GM18858 (cell line): ENCODE results near the gene C17orf50.

ENCODE experiments used
- ATAC-seq: cut with Tn5 transposase; IDR thresholded peaks from one replicate; pipeline ENCODE4 v1.9.1; 2021; ENCODE audit not compliant: unreplicated experiment

C17orf50 gene

DNA sequence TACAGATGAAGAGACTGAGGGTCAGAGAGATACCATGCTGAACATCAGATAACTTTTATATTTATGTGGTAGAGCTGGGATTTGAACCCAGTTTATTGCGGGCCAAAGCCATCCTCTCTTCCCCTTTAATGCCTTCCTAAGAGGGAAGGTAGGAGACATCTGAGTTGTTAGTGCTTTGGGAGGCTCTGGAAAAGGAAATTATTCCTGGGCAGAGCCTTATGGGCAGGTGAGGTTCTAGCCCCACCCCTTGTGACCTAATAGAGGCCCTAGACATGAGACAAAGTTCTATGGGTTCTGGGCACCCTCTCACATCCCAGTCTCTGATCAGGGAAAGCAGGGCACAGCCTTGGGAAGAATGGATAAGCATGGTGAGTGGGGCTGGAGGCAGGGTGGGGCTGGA is at the start of gene C17orf50:
TSS of gene C17orf50 (plus strand) at position 301 of the 400 bp plus-strand sequence. CDS start at position 356, 55 bp downstream.
- no peak for ATAC-seq

DNA sequence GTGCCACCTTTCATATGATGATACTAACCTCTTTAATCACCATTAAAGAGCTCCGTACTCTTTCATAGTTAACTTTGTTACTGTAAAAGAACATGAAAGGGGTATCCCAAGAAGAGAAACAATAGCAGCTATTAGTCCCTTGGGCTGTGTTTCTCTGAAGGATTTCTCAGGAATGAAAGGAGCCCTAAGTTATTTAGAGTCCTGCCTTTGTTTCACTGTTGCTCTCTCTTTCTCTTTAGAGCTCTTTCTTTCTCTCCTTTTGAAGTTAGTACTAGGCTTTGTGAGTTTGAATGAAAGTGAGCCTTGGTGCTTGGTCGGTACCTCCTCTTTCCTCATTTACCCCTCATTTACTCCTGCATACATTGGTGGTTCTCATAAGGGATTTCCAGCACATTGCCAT is 49.7 kb upstream of the C17orf50 start:
- no peak for ATAC-seq

DNA sequence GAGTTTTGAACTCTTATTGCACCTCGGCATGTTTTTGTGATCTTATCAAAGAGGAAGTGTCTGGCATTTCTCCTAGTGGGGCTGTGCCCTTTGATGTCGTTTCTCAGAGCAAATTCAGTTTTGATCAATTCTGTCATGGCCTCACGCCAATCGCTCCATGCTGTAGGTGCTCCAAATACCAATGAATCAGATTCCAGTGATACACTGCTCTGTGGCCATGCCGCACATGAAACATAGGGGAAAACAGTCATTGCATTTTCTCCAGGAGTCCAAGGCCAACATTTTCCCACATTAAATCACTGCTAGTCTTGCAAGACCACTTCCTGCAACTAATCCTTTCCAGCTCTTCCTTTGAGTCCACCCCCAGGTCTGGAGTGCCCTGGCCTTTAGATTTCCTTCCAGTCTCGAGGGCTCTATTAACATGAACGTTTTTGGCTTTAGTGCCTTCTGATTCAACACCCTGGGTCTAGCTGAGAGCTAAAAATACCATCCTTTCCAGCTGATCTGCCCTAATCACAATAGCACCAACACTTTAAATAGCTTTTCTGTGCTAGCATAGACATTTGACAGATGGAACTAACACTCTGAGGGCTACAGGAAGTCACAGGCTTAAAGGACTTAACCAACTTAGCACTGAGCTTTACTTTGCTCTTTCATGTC is 47.5 kb upstream of the C17orf50 start:
- ATAC-seq: no peak

DNA sequence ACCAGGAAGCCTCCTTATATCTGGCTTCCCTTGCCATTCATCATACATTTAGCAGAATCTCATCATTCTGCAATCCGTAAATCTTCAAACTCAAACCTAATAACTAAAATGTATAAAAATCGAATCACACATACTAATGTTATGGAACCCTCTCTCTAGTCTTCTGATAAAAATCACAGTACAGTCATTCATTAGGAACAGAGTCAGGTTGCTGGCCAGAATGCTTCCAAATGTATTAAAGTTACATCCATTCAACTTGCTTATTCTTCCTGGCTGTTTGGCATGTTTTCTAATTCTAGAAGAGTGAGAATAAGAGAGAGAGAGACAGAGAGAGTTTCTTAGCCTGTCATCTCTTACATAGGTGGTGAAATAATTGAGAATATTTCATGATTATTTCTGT is 45.7 kb upstream of the C17orf50 start:
- ATAC-seq: no peak

DNA sequence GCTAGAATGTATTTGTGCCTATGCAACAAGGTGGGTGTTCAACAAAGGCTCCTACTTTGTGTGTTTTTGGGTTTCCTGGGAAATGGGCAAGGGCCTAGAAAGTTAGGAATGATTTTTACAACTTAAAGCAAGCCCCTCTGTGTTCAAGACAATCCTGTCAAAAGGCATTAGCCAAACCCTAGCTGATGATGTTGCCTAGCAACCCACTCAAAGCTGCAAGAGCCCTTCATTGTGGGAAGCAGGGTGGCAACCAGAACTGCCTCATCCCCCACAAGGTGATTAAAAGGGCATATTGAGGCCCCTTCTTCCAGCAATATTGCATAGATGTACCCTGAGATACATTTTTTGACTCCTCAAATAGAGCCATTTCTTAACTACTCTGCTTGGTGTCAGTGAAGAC is 45.3 kb upstream of the C17orf50 start:
- no peak for ATAC-seq

DNA sequence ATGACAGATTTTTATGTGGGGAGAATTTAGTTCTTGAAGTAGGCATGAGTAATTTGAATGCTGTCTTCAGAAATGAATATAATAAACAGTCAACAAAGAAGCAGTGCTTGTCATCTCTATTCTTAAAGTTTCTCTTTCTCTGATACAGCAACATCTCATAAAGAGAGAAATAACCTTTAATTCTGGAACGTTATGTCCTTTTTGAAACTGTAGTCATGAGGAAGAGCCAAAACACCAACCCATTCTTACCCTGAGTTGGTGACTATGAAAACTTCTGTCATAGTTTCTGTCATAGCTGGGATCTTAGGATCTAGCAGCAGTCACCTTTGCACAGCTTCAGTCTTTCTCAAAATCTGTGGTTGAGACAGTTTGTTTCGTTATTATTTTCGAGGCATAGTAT is 44.5 kb upstream of the C17orf50 start:
- no peak for ATAC-seq

DNA sequence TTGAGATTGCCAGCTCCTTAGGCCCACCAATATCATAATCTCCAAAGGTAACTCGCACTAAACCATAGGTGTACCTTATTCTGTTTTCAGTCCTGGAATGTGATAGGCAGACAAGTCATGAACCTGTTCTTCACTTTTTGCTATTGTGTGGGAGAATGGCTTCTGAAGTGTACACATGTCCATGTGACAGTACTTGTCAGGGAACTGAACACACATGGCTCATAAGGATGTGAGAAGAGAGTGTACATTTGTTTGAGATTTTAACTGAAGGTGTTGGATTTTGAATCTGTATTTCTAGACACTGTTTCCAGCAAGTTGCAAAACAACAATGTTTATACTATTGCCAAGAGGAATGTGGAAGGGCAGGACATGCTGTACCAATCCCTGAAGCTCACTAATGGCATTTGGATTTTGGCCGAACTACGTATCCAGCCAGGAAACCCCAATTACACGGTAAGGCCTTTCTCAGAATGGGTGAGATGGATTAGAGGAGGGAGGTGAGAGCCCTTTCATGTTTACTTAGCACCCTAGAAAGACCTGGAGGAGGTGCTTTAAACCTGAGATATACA is 43.7 kb upstream of the C17orf50 start:
- ATAC-seq: no peak

DNA sequence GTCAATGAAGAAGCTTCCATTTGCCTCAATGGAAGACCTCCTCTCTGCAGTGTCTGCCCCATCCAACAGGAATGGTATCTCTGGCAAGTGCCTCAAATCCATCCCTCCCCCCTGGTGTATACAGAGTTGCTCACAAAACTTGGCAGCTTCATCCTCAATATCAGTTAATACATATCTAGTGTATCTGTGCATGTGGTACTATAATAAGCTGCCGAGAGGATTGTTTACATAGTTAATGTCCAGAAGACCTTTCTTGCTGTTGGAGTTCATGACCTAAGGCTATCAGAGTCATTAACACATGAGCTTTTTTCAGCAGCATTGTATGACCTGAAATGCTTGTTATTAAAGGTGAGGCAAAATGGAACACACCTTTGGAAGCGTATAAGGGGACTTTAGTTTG is 43.2 kb upstream of the C17orf50 start:
- ATAC-seq: no peak

DNA sequence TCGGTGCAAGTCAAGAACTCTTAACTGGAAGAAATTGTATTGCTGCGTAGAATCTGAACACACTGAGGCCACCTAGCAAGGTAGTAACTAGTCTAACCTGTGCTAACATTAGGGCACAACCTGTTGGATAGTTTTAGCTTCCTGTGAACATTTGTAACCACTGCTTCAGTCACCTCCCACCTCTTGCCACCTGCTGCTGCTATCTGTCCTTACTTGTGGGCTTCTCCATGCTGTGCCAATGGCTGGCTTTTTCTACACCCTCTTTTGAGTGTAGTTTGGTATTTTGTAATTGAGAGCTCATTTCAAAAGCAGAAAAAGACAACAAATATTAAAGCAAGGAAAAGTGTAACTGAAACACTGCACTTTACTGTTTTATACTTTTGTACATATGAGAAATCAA is 37.0 kb upstream of the C17orf50 start:
- no peak for ATAC-seq

DNA sequence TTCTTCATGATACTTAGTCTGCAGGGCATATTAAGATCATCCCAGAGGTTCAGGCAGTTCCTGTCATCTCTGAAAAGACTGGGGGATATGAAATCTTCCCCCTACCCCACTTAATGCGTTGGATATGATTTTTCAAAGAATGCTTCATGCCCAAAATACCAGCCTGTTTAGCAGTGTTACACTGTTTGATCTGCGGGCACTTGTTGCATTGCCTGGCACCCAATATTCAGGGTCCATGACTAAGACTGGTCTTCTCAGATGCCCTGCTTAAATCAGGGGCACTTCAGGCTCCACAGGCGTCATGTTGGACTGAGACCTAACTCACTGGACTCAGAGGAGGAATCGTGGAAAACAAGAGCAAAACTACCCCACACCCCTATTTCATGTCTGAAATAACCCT is 35.6 kb upstream of the C17orf50 start:
- no peak for ATAC-seq

DNA sequence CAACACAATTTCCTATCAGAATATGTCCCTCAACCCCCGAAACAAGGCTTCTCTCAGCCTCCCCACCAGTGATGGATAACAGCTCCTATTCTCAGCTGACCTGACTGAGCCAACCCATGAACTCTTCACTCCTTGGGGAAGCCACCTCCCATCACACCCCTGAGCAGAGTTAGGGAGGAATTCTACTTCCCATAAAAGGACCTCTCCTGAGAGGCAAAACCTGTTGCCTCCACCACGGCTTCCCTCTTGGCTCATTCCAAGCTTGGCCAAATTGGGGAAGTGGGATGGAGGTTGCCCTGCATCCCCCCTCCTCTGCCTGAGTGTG is 34.9 kb upstream of the C17orf50 start:
- ATAC-seq: no peak

DNA sequence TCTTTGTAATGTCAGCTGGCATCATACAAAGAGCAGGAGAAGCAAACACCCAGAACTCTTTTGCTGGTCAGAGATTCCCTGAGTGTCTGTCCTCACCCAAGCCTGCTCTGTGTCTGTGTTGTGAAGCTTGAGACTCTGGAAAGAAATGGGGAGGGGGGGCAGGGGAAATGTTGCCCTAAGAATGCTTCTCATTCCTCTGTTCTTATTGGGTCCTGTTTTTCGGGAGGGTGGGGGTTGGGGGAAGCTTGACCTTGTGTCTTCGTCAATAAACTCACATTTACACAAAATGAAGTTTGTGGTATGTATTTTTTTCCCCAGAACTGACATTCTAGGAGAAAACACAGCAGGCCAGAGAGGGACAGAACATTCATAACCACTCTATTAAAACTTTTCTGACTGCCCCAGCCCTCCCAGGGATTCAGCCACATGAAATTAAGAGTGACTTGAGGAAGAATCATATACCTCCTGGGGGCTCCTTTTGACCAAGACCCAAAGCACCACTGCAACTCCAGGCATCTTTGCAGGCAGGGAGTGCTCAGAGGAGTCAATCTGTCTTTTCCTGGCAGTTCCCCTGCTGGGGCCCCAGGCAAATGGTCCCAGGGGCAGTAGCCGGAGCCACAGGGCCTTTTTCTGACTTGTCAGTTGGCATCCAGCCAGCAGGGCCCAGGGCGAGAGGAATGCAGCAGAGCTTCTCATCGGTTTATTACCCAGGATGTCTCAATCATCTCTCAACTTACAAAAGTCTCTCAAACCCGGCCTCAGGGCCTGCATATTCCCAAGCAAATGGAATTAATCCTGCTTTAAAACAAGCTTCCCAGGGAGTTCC is 34.3 kb upstream of the C17orf50 start:
- ATAC-seq: no peak

DNA sequence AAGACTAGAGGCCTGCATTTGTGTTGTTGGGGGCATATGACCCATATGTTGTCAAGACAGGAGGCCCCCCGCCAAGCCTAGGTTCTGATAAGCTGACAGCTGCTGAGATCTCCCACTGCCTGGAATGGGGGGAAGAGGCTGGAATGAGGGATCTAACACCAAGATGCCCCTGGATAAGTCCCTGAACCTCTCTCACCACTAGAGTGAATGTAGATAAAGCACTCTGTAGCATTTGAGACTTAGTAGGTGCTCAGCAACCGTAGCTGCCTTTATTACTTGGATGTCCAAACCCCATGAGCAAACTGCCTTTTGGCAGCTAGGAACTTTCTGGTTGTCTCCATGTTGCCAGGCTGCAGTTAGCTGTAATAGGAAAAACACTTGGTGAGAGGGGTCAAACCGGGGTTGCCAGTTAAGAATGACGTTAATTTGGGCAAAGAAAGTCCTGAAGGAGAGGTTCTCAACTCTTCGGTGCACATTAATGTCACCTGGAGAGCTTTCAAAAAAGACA is 33.7 kb upstream of the C17orf50 start:
- ATAC-seq: no peak

DNA sequence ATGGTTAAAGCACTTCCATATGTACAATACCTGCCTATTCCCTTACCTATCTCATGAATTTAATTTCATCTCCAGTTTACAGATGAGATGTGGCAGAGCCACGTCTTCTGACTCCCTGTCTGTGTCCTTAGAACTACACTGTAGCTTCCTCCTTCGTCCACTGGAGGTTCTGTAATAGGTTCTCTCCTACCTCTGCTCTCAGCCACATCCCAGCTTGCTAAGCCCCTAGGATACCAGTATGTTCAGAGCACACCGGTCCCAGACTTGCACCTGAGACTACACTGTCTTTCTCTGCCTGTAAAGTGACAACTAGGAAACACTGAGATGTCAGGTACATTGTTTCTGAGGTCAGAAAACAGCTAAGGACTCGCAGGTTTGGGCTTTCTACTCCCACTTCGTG is 33.1 kb upstream of the C17orf50 start:
- no peak for ATAC-seq

DNA sequence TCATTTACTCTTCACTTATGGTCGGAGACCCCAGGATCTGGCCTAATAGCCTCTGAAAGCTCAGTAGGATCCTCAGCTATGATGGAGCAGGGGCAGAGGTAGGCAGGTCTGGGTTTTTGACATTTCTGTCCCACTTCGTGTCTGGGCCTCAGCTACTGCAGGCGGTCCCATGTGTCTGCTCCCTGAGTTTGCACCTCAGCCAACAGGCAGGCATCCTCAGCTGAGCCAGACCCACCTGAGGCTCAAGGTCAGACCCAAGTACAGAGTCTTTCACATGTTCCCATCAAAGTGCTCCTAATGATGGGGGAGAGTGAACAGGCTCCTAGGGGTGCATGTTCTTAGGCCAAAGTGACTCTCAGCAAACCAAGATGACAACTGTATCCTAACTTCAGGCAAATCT is 32.1 kb upstream of the C17orf50 start:
- ATAC-seq: no peak

DNA sequence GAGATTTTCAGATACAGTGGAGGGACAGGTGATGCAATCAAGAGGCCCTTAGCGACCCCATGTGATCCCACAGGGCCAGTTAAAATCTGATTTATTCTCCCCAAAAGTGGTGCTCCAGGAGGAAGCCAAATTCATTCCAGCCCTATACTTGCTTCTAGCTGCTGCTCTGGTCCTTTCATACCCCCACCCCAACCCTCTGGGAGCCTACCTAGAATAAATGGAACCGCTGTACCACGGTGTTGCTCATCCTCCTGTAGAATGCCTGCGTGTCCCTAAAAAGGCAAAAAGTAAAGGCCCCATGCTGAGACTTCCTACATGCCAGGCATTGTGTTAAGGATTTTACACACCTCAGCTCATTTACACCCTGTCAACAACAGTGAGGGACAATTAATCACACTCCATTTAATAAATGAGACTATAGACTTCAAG is 31.3 kb upstream of the C17orf50 start:
- ATAC-seq: no peak

DNA sequence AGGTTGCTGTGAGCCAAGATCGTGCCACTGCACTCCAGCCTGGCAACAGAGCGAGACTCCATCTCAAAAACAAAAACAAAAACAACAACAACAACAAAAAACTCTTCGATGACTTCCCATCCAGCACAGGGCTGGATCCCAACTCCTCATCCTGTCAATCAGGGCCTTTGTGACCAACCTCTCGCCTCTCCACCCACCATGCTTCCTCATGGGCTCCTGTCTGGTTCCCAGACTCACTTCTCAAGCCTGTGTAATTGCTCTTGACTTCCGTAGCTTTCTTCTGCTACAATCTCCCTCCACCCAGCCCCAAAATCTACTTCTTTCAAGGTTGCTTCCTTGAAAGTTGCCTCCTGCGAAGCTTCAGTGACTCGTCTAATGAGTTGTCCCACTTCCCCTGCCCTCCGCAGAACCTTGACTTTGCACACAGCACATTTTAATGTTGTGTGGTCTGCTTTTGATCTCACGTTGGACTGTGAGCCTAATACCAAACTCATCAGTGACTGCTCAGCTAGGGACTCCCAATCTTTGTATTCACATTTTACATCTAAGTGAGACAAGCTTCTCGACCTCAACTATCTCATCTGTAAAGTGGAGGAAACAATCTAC is 30.2 kb upstream of the C17orf50 start:
- ATAC-seq: no peak

DNA sequence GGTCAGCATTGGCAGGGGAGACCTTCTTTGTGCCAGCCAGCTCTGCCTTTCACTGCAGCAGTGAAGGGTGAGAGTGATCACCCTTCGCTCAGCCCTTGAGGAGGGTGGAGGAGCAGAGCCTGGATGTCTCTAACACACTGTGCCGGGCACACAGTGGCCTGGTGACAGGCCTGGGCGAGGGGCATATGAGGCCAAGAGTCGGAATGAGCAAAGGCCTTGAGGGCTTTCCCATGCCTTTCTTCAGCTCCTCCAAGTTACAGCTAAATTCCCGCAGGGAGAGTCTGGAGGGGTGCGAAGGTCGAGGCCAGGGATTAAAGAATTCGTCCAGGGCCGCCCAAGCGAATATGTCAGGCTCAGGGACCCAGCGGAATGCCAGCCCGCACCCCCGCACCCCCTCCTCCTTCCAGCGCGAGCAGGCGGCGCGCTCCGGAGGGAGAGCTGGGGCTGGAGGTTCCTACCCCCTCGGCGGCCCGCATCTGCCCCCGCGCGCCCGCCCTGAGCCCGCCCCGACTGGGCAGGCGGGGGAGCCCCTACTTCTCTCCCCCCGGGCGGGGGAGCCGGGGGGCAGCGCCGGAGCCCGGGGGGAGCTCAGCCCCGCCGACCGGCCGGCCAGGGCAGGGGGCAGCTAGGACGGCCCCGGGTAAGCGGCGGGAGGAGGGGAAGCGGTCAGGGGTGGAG is 29.3 kb upstream of the C17orf50 start, which contains the start of gene RASL10B:
TSS of gene RASL10B (plus strand) at position 401 of the 678 bp plus-strand sequence. CDS start 3,546 bp downstream, outside the sequence.
- ATAC-seq: no peak

DNA sequence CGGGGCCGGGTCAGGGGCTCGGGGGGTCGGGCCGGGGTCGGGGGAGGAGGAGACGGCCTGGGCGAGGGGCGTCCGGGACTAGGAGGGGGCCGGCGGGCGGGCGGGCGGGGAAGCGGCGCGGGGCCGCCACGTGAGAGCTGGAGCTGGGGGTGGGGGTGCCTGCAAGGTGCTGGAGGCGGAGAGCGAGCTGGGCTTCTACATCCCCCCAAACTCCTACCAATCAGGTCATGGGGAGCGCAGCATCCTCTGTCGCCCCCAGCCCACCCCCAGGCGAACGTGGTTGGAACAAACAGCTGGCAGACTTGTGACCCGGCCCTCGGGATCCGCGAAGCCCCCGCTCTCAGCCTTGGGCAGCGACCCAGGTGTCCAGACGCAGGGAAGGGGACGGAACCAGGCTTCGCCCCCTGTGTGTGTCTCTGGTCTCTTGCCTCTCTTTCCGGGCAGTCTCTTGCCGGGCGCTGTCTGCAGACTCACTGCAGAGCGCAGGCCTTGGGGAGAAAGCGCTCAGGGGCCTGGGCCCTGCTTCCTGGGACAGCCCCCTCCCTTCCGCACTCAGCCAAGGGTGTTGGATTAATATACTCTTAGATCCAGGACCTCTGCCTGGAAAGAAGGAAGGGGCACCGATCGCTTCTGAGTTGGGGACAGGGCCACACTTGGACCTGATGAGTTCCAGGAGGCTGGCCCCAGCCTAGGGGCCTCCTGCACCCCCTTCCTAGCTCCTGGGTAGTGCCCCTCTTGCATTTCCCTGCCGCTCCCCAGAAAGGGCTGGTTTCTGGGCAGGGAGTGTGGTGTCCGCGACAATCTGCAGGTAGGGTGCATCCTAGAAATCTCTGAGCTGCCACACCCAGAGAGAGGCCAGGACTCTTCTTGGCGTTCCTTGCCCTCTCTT is 28.5 kb upstream of the C17orf50 start:
- ATAC-seq: no peak

DNA sequence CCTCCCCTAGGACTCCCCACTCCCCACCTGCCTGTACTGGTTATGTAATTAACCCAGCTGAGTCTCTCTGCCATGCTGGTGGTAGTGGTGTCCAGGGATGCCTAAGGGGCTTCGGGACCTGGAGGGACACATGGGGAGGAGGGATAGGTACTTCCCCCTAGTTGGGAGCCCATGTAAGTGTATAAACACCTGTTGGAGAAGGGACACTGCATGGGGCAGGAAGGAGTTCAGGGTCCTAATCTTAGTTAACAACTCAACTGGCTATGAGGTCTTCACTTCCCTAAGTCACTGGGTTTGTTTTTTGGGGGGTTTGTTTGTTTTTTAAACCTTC is 27.9 kb upstream of the C17orf50 start:
- no peak for ATAC-seq
